Pulmonary artery endothelial cell (primary cell): ENCODE measurements around the gene LAMTOR4. TPM values are rescaled to one million over a fixed set of nuclear protein-coding genes. Genes with fewer than 3 reads are reported as not detected.
"Not testable (repeated sequence)": the region's sequence is repeated elsewhere in the genome, so short reads cannot be mapped to it uniquely, and the experiment has no call there.

Source experiments
- DNase-seq: peaks from one replicate; pipeline ENCODE4 v3.0.0-alpha.2; 2011; ENCODE audit warnings: low read depth, low spot score
- total RNA-seq: library from RNA; depleted of rRNA; stranded (reverse); fragments of >200 nt; gene quantifications from 2 replicates; pipeline ENCODE4 v1.2.3, GENCODE V29; 2014

LAMTOR4 gene
- total RNA-seq, 1 donor from 2014 or later, result 109 TPM

GRCh38 chr7:100122067-100122466, 26.7 kb upstream of the LAMTOR4 start:
- DNase-seq, result no peak

GRCh38 chr7:100122568-100122967, 26.1 kb upstream of the LAMTOR4 start:
- no peak for DNase-seq

GRCh38 chr7:100124301-100125230, 24.2 kb upstream of the LAMTOR4 start:
- DNase-seq, result no peak

GRCh38 chr7:100126239-100126930, 22.3 kb upstream of the LAMTOR4 start:
- DNase-seq, result no peak

- DNase-seq, result peak; percentile 79
Measured at GRCh38 chr7:100126931-100127865, 21.5 kb upstream of the LAMTOR4 start, which contains the start of gene MBLAC1. Gene MBLAC1, plus strand, starts transcription at chr7:100126967. Its CDS starts 429 bp downstream, at chr7:100127396.

GRCh38 chr7:100127866-100128636, 20.7 kb upstream of the LAMTOR4 start:
- no peak for DNase-seq

- no peak for DNase-seq
Measured at GRCh38 chr7:100128637-100128963, 20.1 kb upstream of the LAMTOR4 start.

- not testable (repeated sequence) for DNase-seq
Measured at GRCh38 chr7:100130220-100130607, 18.5 kb upstream of the LAMTOR4 start.

- DNase-seq, result no peak
Measured at GRCh38 chr7:100130608-100131453, 17.9 kb upstream of the LAMTOR4 start.

GRCh38 chr7:100132126-100132525, 16.6 kb upstream of the LAMTOR4 start:
- no peak for DNase-seq

- peak; percentile 29 for DNase-seq
Measured at GRCh38 chr7:100132697-100133151, 16.0 kb upstream of the LAMTOR4 start.

GRCh38 chr7:100137851-100138760, 10.6 kb upstream of the LAMTOR4 start:
- no peak for DNase-seq

- DNase-seq, result no peak
Measured at GRCh38 chr7:100141555-100141949, 7.2 kb upstream of the LAMTOR4 start.

GRCh38 chr7:100142461-100142860, 6.3 kb upstream of the LAMTOR4 start:
- DNase-seq, result no peak

GRCh38 chr7:100146350-100146749, 2.4 kb upstream of the LAMTOR4 start:
- not testable (repeated sequence) for DNase-seq

GRCh38 chr7:100147278-100147677, 1.4 kb upstream of the LAMTOR4 start:
- no peak for DNase-seq

- DNase-seq, result no peak
Measured at GRCh38 chr7:100148225-100148558, 526 bp upstream of the LAMTOR4 start.

GRCh38 chr7:100152404-100152803, 3.7 kb downstream of the LAMTOR4 start:
- no peak for DNase-seq
